ENCODE data around the gene ABCC8.

- TF ChIP-seq CTCF (IDR thresholded peaks at IDR 0.05; ENCODE audit: low read length): no peak
- TF ChIP-seq EZH2 (IDR thresholded peaks at IDR 0.05; ENCODE audit: borderline replicate concordance, low read length): no peak
These were observed 30.3 kb upstream of the ABCC8 start for GRCh38 chr11:17506942-17507341.

Data from OCI-LY1 (cell line).